PFSK-1 (cell line): ENCODE results near the gene MTMR4.

ENCODE experiments used
- FOXP2 ChIP-seq: optimal IDR thresholded peaks from 2 replicates; pipeline ENCODE3; 2011; ENCODE audit warnings: borderline replicate concordance, control low read depth, inconsistent platforms; ENCODE audit not compliant: insufficient read depth; ENCODE audit errors: extremely low read length, extremely low read depth
- POLR2AphosphoS5 ChIP-seq: IDR thresholded peaks from 2 replicates; pipeline ENCODE4 v1.6.1; 2012; ENCODE audit warnings: low read depth, mild to moderate bottlenecking, control low read depth, low read length, moderate library complexity
- SIN3A ChIP-seq: IDR thresholded peaks from 2 replicates; pipeline ENCODE4 v1.6.1; 2012; ENCODE audit warnings: mild to moderate bottlenecking, low read length, moderate library complexity, borderline replicate concordance; ENCODE audit not compliant: insufficient read depth
- TAF1 ChIP-seq: IDR thresholded peaks from 2 replicates; pipeline ENCODE4 v1.6.1; 2012; ENCODE audit warnings: low read length, control low read depth, borderline replicate concordance; ENCODE audit not compliant: insufficient read depth
- TF ChIP-seq, protein P1 (sequence below), 2 experiments: IDR thresholded peaks; 2 replicates each; pipeline versions ENCODE4 v1.6.1 to v1.8.0; 2011 to 2012; ENCODE audit warnings: low read depth in 2 of 2, low read length in 2 of 2, control low read depth in 1 of 2, inconsistent platforms in 1 of 2, mild to moderate bottlenecking in 1 of 2, moderate library complexity in 1 of 2; ENCODE audit not compliant: insufficient read depth in 1 of 2

The MTMR4 gene

DNA sequence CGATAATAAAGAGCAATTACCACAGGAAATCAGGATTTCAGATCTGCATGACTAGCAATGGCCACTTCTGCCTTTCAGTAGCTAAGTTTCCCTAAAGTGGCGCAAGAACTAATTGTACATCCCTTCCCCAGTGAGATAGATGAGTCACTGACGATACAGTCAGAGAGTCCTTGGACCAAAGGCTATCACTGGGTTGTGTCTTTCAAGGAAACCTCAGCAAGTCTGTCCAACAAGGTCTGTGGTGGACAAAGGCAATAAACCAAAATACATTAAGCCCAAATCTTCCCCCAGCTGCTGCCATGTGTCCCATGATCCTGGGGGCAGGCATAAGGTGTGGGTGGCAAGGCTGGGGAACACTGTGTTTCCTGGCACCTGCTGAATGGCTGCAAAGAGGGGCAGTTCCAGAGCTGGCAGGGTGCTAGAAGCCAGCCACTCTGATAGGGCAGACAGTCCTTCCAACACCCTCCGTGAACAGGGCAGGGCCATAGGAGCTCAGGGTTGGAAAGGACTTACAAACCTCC is 20.5 kb upstream of the MTMR4 start:
- TF ChIP-seq, protein P1, sequence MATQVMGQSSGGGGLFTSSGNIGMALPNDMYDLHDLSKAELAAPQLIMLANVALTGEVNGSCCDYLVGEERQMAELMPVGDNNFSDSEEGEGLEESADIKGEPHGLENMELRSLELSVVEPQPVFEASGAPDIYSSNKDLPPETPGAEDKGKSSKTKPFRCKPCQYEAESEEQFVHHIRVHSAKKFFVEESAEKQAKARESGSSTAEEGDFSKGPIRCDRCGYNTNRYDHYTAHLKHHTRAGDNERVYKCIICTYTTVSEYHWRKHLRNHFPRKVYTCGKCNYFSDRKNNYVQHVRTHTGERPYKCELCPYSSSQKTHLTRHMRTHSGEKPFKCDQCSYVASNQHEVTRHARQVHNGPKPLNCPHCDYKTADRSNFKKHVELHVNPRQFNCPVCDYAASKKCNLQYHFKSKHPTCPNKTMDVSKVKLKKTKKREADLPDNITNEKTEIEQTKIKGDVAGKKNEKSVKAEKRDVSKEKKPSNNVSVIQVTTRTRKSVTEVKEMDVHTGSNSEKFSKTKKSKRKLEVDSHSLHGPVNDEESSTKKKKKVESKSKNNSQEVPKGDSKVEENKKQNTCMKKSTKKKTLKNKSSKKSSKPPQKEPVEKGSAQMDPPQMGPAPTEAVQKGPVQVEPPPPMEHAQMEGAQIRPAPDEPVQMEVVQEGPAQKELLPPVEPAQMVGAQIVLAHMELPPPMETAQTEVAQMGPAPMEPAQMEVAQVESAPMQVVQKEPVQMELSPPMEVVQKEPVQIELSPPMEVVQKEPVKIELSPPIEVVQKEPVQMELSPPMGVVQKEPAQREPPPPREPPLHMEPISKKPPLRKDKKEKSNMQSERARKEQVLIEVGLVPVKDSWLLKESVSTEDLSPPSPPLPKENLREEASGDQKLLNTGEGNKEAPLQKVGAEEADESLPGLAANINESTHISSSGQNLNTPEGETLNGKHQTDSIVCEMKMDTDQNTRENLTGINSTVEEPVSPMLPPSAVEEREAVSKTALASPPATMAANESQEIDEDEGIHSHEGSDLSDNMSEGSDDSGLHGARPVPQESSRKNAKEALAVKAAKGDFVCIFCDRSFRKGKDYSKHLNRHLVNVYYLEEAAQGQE (IDR thresholded peaks at IDR 0.05; ENCODE audit: insufficient read depth in 1 of 2, low read depth in 2 of 2, low read length in 2 of 2) = no peak
- TF ChIP-seq POLR2AphosphoS5 = no peak

DNA sequence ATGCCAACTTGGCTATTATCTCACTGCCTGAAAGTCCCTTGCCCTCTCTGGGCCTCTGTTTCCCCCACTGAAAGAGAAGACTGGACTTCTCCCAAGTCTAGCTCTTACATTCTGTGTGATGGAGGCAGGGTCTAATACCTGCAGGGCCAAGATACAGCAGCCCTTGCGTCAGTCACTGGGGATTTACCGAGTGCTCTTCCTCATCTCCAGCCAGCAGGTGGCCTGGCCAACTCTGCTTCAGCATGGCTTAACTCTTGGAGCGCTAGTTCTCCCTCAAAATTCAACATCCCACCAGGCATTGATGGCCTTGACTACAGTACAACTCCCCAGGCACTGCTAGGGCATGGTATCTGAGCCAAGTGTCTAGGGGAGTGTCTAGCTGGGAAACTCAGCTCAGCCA is 19.9 kb upstream of the MTMR4 start:
- TF ChIP-seq FOXP2 = no peak
- TF ChIP-seq, protein P1 (IDR thresholded peaks at IDR 0.05; ENCODE audit: insufficient read depth in 1 of 2, low read depth in 2 of 2, low read length in 2 of 2) = no peak
- no peak for TF ChIP-seq POLR2AphosphoS5
- TF ChIP-seq TAF1 = no peak
- no peak for TF ChIP-seq SIN3A

DNA sequence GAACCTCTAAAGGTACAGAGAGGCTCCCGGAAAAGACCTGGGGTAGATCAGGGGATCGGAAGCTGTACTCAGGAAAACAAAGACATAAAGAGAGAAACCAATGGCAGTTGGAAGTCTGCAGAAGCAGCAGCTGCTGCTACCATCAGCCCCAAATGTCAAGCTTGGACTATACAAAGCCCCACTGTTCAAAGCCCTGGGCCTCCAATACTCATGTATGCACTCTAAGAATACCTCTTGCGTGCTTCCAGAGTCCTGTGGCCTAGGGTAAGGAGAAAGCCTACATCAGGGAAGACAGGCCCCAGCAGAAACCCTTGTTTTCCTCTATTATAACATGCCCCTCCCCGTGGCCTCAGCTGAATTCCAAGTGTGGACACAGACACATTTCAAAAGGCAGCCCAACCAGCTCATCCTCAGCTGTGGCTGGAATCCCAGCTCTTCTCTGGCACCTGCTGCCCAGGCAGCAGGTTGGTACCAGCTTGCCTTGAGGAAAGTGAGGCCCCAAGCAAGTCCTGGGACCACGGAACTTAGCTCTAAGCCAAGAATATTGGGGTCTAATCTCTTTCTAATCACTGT is 19.3 kb upstream of the MTMR4 start:
- TF ChIP-seq TAF1 (no peak), FOXP2 (no peak), SIN3A (no peak), POLR2AphosphoS5 (no peak)
- TF ChIP-seq, protein P1 (IDR thresholded peaks at IDR 0.05; ENCODE audit: insufficient read depth in 1 of 2, low read depth in 2 of 2, low read length in 2 of 2) = no peak

DNA sequence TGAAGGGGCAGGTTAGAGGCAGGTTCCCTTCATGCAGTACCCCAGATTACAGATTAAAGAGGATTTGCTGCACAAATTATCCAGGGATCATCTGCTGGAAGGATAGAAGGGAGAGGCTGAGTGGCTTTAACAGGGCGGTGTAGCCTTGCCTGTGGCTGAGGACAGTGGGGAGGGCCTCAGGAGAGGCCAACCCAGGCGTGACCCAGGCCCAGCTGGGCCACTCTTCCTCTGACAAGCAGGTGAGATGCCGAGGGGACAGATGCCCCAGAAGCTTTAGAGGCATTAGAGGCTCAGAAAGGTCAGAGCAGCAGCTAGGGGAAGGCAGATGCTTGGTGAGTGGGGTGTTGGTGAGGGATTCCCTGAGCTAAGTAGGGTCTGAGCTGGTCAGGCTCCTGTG is 18.1 kb upstream of the MTMR4 start:
- TF ChIP-seq, protein P1 (IDR thresholded peaks at IDR 0.05; ENCODE audit: insufficient read depth in 1 of 2, low read depth in 2 of 2, low read length in 2 of 2) = no peak
- no peak for TF ChIP-seq TAF1
- TF ChIP-seq FOXP2 = no peak
- no peak for TF ChIP-seq SIN3A
- no peak for TF ChIP-seq POLR2AphosphoS5
